Testis (tissue), 3 donors: ENCODE results near the gene CERS5. TPM values are rescaled to one million over a fixed set of nuclear protein-coding genes. Genes with fewer than 3 reads are reported as not detected.
"Not testable (repeated sequence)": the region's sequence is repeated elsewhere in the genome, so short reads cannot be mapped to it uniquely, and the experiment has no call there.

ENCODE experiments used
- DNase-seq: peaks from one replicate; pipeline ENCODE4 v3.0.0-alpha.2; 2019
- H3K27ac ChIP-seq, 2 donors: fragments of 200-600 bp; sonication (generic); one replicate each; pipeline ENCODE4 v1.5.1; 2019
- H3K27me3 ChIP-seq: fragments of 200-600 bp; sonication (generic); one replicate; pipeline ENCODE4 v1.5.1; 2019
- H3K36me3 ChIP-seq: fragments of 200-600 bp; sonication (generic); one replicate; pipeline ENCODE4 v1.5.1; 2017; ENCODE audit warnings: low read depth; ENCODE audit errors: missing control alignments
- H3K4me1 ChIP-seq: fragments of 200-600 bp; sonication (generic); one replicate; pipeline ENCODE4 v1.5.1; 2019
- H3K4me3 ChIP-seq, 2 donors: fragments of 200-600 bp; sonication (generic); one replicate each; pipeline ENCODE4 v1.5.1; 2017 to 2019
- H3K9me3 ChIP-seq: fragments of 200-600 bp; sonication (generic); one replicate; pipeline ENCODE4 v1.5.1; 2017
- CTCF ChIP-seq, 3 experiments: fragments of 450-650 bp in 2 of 3; fragments of 200-600 bp in 1 of 3; sonication (generic) in 1 of 3; IDR thresholded peaks; one replicate each; pipeline ENCODE4 v1.5.1; 2016 to 2019; ENCODE audit warnings: antibody characterized with exemption in 3 of 3, mild to moderate bottlenecking in 2 of 3, moderate library complexity in 1 of 3
- POLR2A ChIP-seq: fragments of 450-650 bp; IDR thresholded peaks from one replicate; pipeline ENCODE4 v1.6.1; 2017; ENCODE audit warnings: antibody characterized with exemption, mild to moderate bottlenecking, moderate library complexity
- WGBS, 2 donors: methylation state at CpG; one replicate each; pipeline ENCODE4 v1.1.5; 2018; 5-methylcytosine and 5-hydroxymethylcytosine counted together
- intact Hi-C: fragments of 100-400 bp; cut with DNase I; formaldehyde crosslinking; loops from one replicate; pipeline ENCODE4 v1.15.1; 2023; ENCODE audit warnings: low total_unique reads
- polyA plus RNA-seq: library from polyadenylated mRNA; stranded (reverse); fragments of 350-450 nt; fragmentation: Illumina TruSeq; extraction: RNeasy Lipid Tissue Mini Kit (QIAGEN cat#74804); gene quantifications from one replicate; pipeline ENCODE4 v1.2.3, GENCODE V29; 2014; ENCODE audit warnings: low read depth, low replicate concordance; ENCODE audit not compliant: insufficient read depth
- total RNA-seq, 2 donors: library from RNA; depleted of rRNA; stranded (reverse); fragments of >200 nt; gene quantifications; one replicate each; pipeline ENCODE4 v1.2.3, GENCODE V29; 2016

CERS5 gene
- total and polyA plus RNA-seq, 3 donors from 2014 or later = 33.5 to 36.5 (median 34.3) TPM

GRCh38 chr12:50086148-50086547 lies 81.0 kb downstream of the CERS5 start:
- no peak for DNase-seq
- 63 to 67% methylated on average over 1 to 5 of the region's 5 CpGs for WGBS, 2 donors
- TF ChIP-seq CTCF (IDR thresholded peaks at IDR 0.05) (no peak), POLR2A (no peak)
- H3K27ac ChIP-seq = peak overlapping the region in 1 of 2 donors; percentile 96
- peaks cover 8% of the 10 kb centered on the region for H3K4me1 ChIP-seq
- H3K4me3 ChIP-seq = no peak overlapping the region
- H3K27me3 ChIP-seq = no peaks in the 10 kb centered on the region
- intact Hi-C loops = no loop called here
- no peaks in the 10 kb centered on the region for H3K36me3 ChIP-seq
- no peaks in the 10 kb centered on the region for H3K9me3 ChIP-seq

- WGBS, 2 donors = 1 to 3% methylated on average over 8 of the region's 8 CpGs
- DNase-seq = no peak
- Histone ChIP-seq H3K27me3 (no peaks in the 10 kb centered on the region), H3K27ac (peak overlapping the region; percentile 89 to 96), H3K4me3 (peak overlapping the region; percentile 81 to 97), H3K9me3 (no peaks in the 10 kb centered on the region), H3K36me3 (no peaks in the 10 kb centered on the region), H3K4me1 (peaks cover 8% of the 10 kb centered on the region)
- TF ChIP-seq CTCF (IDR thresholded peaks at IDR 0.05) (no peak), POLR2A (no peak)
- intact Hi-C loops = no loop called here
Measured at GRCh38 chr12:50085615-50086072, 81.5 kb downstream of the CERS5 start.

- Histone ChIP-seq H3K4me1 (peaks cover 8% of the 10 kb centered on the region), H3K36me3 (no peaks in the 10 kb centered on the region), H3K4me3 (peak within 1 kb of the TSS; percentile 81 to 97), H3K27me3 (no peaks in the 10 kb centered on the region), H3K27ac (peak within 1 kb of the TSS; percentile 89 to 96), H3K9me3 (no peaks in the 10 kb centered on the region)
- intact Hi-C loops = no loop called here
- TF ChIP-seq POLR2A (no peak), CTCF (IDR thresholded peaks at IDR 0.05) (peak in 2 of 3 experiments; percentile 31 to 49)
- peak; percentile 96 for DNase-seq
- WGBS, 2 donors = 0 to 1% methylated on average over 22 to 52 of the region's 69 CpGs
Measured at GRCh38 chr12:50084775-50085614, 82.2 kb downstream of the CERS5 start, which contains the start of gene SMARCD1. TSS of gene SMARCD1 (plus strand) at chr12:50085342. CDS start at chr12:50085370, 28 bp downstream.

- H3K36me3 ChIP-seq, H3K9me3 ChIP-seq, H3K27me3 ChIP-seq, intact Hi-C loops, H3K4me1 ChIP-seq, DNase-seq: not testable (repeated sequence)
- Histone ChIP-seq H3K4me3 (peak overlapping the region; percentile 81 to 97), H3K27ac (peak overlapping the region; percentile 89 to 96)
- WGBS, 2 donors = 29% methylated on average over 7 of the region's 7 CpGs
Measured at GRCh38 chr12:50084409-50084774, 82.8 kb downstream of the CERS5 start.

GRCh38 chr12:50083301-50083700 lies 83.9 kb downstream of the CERS5 start:
- Histone ChIP-seq H3K4me3 (no peak overlapping the region), H3K36me3 (no peaks in the 10 kb centered on the region), H3K9me3 (no peaks in the 10 kb centered on the region), H3K27ac (no peak overlapping the region), H3K27me3 (no peaks in the 10 kb centered on the region), H3K4me1 (peaks cover 8% of the 10 kb centered on the region)
- WGBS, 2 donors = 55 to 68% methylated on average over 1 of the region's 1 CpG
- intact Hi-C loops = no loop called here
- TF ChIP-seq POLR2A = no peak
- no peak for TF ChIP-seq CTCF (IDR thresholded peaks at IDR 0.05)
- no peak for DNase-seq
